Measurements from ENCODE around the gene DPP9.
"Not testable (repeated sequence)": the region's sequence is repeated elsewhere in the genome, so short reads cannot be mapped to it uniquely, and the experiment has no call there.

DPP9 gene

DNA sequence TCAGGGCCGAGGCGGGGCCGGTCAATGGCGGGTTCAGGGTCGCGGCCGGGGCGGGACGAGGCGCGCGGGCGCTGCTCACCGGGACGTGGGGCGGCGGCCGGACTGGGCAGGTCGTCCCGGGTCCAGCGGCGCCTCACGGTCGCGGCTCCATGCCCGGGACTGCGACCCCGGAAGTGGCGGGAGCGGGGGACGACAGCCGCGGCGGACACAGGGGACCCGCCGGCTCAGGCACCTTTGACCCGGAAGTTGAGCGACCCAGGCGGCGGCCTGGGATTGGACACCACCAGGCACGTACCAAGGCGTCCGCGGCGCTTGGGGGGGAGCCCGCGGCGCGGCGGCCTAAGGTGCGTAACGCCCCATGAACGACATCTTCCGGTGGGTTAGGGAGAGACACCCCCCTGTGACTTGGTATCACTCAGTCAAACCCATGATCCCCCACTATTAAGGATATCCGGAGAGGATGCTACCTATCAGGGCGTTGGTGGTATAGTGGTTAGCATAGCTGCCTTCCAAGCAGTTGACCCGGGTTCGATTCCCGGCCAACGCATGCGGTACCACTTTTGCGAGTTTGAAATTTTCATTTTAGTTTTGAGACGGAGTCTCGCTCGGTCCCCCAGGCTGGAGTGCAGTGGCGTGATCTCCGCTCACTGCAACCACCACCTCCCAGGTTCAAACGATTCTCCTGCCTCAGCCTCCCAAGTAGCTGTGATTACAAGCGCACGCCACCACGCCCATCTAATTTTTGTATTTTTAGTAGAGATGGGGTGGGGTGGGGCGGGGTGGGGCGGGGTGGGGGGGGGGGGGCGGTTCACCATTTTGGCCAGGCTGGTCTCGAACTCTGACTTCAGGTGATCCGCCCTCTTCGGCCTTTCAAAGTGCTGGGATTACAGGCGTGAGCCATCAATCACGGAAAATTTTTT lies at the start of gene DPP9:
Gene DPP9, minus strand, starts transcription at position 248 of the 920 bp plus-strand sequence. CDS start 3,936 bp downstream, outside the sequence.
- DNase-seq = peak; percentile 100

DNA sequence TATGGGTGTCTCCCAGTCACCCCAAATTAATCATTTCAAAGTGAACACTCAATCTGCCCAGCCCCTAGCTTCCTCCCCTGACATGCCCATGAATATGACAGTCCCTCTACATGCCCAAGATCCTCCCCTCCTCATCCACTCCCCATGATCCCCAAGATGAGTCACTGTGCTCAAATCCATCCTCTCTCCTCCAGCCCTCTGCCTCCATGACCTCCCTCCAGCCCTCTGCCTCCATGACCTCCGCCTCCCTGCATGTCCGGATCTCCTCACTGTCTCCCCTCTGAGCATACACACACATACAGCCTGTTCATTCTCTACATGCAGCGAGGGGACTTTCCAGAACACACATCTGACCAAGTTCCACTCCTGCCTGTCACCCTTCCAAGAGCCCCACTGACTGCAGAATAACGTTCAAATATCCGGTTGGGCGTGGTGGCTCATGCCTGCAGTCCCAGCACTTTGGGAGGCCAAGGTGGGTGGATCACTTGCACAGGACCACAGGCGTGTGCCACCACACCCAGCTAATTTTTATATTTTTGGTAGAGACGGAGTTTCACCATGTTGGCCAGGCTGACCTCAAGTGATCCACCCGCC lies 49.5 kb upstream of the DPP9 start:
- DNase-seq = no peak

DNA sequence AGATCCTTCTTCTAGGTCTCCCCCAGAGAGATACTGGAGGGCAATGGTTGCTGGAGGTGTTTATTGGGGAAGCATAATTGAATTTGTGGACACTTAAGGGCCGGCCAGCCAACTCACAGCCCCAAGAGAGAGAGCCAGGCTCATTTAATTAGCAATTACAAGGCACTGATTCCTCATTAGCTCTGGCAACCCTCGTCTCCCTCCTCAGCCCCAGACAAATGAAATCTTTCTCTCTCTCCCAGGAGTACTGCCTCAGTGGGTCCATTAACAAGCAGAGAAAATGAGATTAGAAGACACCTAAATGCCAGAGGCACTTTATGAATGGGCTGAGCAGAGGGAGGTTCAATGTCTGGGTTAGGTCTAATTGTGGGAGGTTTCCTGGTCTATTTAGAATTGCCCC lies 48.9 kb upstream of the DPP9 start:
- no peak for DNase-seq

DNA sequence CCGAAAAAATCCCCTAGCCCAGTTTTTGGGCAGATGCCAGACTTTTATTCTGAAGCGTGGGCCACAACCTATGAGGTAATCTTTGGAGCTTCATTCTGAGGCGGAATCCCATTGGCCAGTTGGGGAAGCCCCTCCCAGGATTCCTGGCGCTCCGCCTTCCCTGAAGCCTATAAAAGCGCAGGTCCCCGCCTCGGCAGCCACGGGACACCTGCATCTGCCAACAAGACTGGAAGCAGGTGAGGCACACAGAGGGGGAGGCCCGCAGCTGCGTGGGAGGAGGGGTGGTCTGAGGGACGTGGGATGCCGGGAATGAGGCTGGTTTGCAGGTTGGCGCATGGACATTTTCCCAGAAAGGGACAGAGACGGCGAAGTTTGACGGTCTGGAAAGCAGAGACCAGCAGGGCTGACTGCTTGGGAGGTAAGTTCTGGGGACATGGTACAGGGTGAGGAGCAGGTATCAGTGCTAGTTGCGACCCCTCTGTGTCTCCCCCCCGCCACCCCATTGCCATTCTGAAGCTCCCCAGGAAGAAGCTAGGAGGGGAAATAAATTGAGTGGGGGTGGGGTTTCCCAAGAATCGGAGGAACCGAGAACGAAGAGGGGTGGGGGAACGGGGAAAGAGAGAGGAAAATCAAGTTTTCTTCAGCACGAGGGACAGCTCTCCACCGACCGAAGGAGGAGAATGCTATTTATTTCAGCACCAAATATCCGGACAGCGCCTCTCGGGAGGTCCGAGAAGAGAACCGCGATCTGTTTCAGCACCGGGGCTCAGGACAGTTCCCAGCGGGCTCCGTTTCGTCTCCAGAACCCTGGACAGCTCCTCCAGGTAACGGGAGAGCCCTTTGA lies 45.5 kb upstream of the DPP9 start:
- DNase-seq = peak; percentile 90

DNA sequence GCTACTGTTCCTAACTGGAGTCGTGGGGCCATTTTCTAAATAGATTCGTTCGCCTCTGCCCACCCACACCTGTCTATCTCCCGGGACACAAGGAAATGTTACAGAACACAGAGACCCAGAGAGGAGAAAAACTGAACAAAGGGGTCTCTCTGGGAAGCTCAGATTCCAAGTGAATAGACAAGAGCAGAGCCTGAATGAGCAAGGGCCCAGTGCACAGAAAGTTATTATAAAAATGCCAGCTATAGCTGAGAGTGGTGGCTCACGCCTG lies 40.7 kb upstream of the DPP9 start:
- no peak for DNase-seq

DNA sequence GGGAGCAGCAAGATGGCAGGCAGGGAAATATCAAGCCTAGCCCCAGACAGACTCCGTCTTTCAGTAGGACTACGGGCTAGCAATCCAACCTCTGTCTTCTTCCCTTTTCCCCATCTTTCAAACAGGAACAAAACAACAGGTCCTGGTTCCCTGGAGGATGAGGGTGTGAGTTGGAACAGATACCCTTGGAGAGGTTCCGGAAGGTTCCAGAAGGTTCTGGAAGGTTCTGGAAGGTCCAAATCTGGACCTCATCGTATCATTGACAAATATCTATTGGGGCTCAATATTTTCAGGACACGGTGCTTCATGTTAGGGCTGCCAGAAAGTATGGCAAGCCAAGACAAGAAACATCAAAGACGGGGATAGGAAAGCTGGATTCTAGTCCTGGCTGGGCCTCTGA lies 39.4 kb upstream of the DPP9 start:
- no peak for DNase-seq

DNA sequence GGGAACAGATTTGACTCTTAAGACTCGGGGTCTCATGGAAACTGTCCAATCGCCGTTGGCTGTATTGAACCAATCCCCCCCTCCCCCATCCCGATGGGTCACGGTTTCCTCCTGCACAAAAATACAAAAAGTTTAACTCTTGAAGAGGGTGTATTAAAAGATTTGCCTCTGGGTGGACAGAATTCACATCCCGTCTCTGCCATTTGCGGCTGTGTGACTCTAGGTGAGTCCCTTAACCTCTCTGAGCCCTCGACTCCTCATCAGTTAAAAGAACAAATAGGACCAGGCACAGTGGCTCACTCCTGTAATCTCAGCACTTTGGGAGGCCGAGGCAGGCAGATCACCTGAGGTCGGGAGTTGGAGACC lies 36.6 kb upstream of the DPP9 start:
- no peak for DNase-seq

DNA sequence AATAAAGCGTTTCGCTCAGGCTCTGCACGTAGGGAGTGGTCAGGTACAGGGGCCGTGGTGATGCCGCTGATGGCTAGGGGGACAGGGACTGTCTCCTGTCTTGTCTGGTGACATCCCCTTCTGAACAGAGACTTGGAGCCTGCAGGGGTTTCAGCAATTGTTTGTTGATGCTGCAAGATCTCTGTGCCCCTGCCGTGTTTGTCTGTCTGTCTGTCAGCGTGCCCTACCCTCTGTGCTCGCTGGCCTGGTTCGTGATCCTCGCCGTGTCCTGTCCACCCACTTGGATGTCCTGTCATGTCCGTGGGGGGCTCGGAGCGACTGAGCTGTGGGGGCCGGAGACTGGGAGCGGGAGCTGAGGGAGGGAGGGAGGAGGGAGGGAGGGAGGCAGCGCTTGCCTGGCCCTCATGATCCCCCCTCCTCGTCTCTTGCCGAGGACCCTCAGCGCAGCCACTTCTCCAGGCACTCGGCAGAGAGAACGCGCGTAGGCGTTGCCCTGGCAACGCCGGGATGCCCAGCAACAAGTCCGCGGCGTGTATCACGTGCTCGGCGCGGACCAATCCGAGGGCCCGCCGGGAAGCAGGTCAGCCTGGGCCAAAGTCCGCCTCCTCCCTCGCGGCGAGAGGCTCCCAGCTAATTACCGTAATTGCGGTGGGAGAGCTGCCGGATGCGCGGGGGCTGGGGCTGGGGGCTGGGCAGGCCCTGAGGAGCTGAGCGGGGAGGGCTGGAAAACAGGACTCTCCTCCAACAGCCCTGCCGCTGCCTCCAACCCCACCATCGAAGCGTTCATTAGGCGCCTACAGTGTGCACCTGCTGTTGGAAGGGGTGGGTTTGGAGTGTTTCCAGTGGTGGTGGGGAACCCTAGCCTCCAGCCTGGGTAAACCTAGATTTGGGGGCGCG lies 36.0 kb upstream of the DPP9 start:
- DNase-seq = peak; percentile 82

DNA sequence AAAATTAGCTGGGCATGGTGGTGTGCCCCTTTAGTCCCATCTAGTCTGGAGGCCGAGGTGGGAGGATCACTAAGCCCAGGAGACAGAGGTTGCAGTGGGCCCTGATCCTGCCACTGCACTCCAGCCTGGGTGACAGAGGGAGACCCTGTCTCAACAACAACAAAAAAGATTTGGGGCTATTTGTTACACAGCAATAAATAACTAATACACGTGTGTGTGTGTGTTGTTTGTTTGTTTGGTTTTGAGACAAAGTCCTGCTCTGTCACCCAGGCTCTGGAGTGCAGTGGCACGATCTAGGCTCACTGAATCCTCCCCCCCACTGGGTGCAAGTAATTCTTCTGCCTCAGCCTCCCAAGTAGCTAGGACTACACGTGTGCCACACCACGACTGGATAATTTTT lies 35.0 kb upstream of the DPP9 start:
- DNase-seq = no peak

DNA sequence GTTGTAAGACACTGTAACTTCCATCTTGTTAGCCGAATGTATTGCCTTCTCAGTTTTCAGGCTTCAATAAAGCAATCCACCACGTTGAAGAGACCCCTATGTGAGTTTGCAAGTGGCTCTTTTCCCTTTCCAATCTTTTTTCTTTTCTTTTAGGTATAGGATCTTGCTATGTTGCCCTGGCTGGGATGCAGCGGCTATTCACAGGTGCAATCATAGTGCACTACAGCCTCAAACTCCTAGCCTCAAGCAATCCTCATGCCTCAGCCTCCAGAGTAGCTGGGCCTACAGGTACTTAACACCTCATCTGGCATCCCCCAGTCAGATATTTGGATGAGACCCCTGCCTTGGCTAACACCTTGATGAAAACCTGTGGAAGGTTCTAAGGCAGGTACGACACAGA lies 34.4 kb upstream of the DPP9 start:
- no peak for DNase-seq

DNA sequence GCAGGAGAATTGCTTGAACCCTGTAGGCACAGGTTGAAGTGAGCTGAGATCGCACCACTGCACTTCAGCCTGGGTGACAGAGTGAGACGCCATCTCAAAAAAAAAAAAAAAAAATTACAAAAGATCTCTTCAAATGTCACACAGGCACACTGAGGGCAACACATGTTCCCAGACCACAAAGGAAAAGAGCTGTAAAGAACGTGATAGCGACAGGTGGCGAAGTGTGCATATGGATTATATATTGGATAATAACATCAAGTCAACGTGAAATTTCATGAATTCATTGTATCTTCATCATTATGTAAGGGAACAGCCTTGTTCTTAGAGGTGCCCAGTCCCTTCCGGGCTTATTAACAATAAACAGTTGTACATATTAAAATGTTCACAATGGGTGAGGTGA lies 31.8 kb upstream of the DPP9 start:
- DNase-seq = no peak

DNA sequence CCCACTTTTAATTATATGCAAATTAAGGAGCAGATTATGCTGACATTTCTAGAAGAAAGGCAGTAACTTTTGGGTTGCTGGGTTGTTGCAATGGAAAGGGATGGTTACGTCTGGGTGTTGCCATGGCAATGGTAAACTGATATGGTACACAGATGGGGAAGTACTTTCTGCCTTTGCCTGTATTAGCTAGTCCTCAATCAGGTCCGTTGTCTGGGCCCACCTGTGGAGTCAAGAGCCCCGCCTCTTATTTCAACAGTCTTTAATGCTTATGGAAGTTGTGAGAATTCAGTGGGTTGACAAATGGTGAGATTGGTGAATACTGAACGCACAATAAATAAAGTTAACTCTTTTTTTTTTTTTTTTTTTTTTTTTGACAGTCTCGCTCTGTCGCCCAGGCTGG lies 30.6 kb upstream of the DPP9 start:
- no peak for DNase-seq

DNA sequence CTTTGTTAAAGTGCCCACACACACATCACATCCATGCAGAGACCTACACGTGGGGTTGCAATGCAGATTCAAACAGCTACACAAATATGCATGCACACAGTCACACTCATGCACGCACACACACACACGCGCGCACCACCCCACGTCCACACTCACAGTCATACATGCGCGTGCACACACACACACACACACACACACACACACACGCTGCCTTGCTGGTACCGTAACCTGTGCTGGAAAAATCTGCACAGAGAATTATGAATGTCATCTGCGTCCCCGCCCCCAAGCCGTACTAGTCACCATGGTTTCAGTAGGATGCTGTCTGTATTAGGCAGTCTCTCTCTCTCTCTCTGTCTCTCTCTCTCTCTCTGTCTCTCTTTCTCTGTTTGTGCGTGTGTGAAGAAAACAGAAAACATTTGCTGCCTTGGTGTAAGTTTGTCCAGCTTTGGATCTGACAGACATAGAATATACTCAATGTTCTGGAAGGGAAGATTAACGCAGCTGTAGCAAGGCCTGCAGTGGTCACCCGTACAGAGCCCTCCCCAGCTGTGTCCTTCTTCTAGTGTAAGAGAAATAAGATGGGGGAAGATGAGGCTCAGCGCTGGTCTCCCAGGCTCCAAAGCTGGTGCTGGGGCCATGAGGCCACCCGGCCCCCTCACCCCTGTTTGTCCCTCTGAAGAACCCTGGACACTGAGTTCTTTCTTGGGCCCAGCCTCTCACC lies 26.4 kb upstream of the DPP9 start:
- no peak for DNase-seq

DNA sequence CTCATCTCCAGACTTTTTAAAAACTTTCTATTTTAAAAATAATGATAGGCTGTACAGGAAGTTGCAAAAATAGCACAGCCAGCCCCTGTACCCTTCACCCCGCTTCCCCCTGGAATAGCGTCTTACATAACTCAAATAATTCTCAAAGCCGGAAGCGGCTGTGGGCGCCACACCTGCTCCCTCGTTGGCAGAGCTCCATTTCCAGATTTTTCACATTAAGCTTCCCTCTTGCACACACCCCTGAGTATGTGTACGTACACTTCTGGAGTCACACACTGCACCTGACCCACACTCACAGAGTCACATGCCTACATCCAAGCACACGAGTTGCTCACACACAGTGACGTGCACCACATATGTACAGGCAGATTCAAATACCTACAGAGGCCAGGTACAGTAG lies 24.9 kb upstream of the DPP9 start:
- no peak for DNase-seq

DNA sequence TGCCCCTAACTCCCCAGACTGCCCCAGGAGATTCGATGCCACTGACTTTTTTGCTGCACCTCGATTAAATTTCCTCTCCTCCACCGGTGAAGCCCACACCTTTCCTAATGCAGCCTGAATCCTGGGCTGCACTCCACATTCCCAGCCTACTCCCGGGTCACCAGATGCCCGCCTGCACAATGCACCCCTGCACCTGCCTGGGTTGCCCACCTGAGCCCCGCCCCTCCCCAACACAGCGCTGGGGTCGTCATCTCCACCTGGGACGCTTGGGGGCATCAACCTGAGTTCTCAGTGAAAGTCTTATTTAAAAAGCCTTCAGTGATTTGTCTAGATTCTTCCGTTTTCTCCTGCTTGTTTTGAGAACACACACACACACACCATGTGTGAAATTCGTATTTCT lies 24.5 kb upstream of the DPP9 start:
- no peak for DNase-seq

DNA sequence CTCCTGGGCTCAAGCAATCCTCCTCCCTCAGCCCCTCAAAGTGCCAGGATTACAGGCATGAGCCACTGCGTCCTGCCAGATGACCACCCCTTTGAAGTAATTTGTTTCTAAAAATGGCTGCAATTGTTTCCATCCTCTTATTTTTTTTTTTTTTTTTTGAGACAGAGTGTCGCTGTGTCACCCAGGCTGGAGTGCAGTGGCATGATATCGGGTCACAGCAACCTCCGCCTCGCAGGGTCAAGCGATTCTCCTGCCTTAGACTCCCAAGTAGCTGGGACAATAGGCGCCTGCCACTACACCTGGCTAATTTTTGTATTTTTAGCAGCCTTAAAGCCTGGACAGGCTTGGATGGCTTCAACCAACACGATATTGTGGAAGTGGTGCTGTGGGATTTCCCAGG lies 22.3 kb upstream of the DPP9 start:
- DNase-seq = no peak

DNA sequence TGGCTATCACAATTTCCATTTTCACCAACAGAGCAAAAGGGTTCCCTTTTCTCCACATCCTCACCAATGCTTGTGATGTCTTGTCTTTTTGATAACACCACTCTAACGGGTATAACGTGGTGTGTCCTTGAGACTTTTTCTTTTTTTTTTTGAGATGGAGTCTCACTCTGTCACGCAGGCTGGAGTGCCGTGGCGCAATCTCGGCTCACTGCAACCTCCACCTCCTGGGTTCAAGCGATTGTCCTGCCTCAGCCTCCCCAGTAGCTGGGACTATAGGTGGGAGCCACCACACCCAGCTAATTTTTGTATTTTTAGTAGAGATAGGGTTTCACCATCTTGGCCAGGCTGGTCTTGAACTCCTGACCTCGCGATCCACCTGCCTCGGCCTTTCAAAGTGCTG lies 21.5 kb upstream of the DPP9 start:
- DNase-seq = not testable (repeated sequence)

DNA sequence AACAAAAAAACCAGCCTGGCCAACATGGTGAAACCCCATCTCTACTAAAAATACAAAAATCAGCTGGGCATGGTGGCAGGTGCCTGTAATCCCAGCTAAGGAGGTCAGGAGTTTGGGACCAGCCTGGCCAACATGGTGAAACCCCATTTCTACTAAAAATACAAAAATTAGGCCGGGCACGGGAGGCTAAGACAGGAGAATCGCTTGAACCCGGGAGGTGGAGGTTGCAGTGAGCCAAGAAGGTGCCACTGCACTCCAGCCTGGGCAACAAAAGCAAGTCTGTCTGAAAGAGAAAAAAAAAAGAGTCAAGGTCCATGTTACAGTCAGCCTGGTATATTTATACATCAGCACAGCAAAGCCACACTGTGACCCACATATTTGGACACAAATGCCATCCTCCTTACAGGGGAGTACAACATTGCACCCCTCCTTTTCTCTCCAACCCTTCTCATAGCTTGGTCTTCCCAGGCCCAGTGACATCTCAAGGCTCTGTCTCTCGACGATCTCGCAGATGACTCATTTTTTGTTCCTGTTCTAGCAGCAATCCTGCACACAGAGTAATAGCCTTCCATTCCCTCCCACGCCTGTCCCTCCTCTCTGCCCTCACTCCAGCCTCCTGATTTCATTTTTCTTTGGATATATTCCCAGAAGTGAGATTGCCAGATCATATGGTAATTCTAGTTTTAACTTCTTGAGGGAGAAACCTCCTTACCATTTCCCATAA lies 21.0 kb upstream of the DPP9 start:
- no peak for DNase-seq

DNA sequence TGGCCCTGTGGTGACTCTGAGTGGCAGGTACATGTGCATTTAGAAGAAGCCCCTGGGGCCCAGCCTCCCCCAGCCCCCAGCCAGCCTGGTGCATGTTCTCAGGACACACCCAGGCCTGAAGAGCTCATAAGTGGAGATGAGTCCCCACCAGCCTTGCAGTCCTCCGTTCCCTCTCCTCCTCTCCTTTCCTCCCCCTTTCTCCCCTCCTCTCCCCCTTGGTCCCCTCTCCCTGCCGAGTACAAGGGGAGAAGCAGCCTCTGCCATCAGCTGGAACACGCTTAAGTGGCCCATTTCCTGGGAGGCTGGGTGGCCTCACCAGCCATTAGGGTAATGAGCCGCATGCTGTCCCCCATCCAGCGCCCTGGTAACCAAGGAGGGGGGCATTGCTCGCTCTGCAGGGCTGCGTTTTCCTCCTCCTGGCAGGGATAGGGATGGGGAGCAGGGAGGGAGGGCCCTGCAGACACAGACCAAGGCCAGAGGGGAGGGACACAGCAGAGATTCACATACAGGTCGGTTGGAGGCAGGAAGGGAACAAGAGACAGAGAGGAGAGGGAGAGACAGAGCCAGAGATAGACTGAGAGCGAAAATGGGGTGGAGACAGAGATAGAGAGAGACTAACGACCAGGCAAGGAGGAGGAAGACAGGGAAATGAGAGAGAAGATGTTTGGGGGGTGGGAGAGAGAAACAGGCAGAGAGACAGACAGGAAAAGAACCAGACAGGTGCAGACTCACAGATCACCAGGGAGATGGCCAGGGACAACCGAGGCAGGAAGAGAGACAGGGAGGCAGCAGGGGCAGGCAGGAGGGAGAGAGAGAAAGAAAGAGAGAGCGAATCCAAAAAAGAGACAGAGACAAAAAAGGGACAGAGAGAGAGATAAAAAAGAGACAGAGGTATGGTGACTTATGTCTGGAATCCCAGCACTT lies 19.3 kb upstream of the DPP9 start:
- no peak for DNase-seq

DNA sequence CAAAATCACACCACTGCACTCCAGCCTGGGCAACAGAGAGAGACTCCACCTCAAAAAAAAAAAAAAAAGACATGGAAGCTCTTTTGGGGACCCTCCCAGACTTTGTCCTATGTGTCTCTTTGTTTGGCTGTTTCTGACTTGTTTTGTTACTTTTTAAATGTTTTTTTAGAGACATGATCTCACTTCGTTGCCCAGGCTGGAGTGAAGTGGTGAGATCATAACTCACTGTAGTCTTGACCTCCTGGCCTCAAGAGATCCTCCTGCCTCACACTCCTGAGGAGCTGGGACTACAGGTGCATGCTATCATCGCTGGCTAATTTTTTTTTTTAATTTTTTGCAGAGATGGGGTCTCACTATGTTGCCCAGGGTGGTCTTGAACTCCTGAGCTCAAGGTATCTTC lies 16.4 kb upstream of the DPP9 start:
- DNase-seq = no peak

Data from activated CD8-positive, alpha-beta memory T cell treated with anti-CD3 and anti-CD28 coated beads for 24 hours (primary cell).